ENCODE measurements around the gene JAZF1.

Gene JAZF1

DNA sequence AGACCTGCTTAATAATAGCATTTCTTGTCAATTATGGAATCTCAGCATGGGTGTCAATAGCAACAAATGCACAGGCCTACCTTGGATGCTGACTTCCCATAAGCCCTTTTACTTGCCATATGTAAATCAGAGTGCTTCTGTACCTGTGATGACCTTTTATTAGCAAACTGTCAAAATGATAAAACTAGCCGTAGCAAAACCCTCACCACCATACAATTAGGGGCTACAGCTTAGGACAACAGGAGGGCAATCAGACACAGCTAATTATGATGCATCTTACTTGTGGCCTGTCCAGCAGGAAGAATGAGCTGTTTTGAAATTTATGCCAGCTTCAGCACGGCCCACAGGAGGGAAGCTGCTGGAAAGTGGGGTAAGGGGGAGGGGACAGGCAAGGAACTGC, 239.1 kb downstream of the JAZF1 start:
- Histone ChIP-seq H3K4me3 (ENCODE audit: low read depth, low read length) (no peak overlapping the region), H3K79me2 (no peaks in the 10 kb centered on the region), H2AFZ (no peak overlapping the region), H3K4me2 (ENCODE audit: low read length) (no peak overlapping the region), H3K36me3 (ENCODE audit: control insufficient read depth, insufficient read depth, low read length) (no peaks in the 10 kb centered on the region), H3K4me1 (peaks cover 22% of the 10 kb centered on the region), H3K27ac (no peak overlapping the region), H3K9me3 (ENCODE audit: control insufficient read depth, low read length) (no peaks in the 10 kb centered on the region), H3K9ac (no peak overlapping the region), H3K27me3 (ENCODE audit: control insufficient read depth, insufficient read depth, low read length) (no peaks in the 10 kb centered on the region)
- TF ChIP-seq, protein P1, sequence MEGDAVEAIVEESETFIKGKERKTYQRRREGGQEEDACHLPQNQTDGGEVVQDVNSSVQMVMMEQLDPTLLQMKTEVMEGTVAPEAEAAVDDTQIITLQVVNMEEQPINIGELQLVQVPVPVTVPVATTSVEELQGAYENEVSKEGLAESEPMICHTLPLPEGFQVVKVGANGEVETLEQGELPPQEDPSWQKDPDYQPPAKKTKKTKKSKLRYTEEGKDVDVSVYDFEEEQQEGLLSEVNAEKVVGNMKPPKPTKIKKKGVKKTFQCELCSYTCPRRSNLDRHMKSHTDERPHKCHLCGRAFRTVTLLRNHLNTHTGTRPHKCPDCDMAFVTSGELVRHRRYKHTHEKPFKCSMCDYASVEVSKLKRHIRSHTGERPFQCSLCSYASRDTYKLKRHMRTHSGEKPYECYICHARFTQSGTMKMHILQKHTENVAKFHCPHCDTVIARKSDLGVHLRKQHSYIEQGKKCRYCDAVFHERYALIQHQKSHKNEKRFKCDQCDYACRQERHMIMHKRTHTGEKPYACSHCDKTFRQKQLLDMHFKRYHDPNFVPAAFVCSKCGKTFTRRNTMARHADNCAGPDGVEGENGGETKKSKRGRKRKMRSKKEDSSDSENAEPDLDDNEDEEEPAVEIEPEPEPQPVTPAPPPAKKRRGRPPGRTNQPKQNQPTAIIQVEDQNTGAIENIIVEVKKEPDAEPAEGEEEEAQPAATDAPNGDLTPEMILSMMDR (IDR thresholded peaks at IDR 0.05), result no peak

- no peak overlapping the region for H3K4me3 ChIP-seq (ENCODE audit: low read depth, low read length)
- no peaks in the 10 kb centered on the region for H3K79me2 ChIP-seq
- peak overlapping the region; percentile 51 for H3K27ac ChIP-seq
- no peaks in the 10 kb centered on the region for H3K9me3 ChIP-seq (ENCODE audit: control insufficient read depth, low read length)
- no peak overlapping the region for H3K9ac ChIP-seq
- no peaks in the 10 kb centered on the region for H3K27me3 ChIP-seq (ENCODE audit: control insufficient read depth, insufficient read depth, low read length)
- peak overlapping the region; percentile 11 for H3K4me2 ChIP-seq (ENCODE audit: low read length)
- H3K4me1 ChIP-seq, result peaks cover 22% of the 10 kb centered on the region
- TF ChIP-seq, protein P1 (IDR thresholded peaks at IDR 0.05), result no peak
- peak overlapping the region; percentile 34 for H2AFZ ChIP-seq
- no peaks in the 10 kb centered on the region for H3K36me3 ChIP-seq (ENCODE audit: control insufficient read depth, insufficient read depth, low read length)
Measured at GRCh38 chr7:27940341-27940740, 240.3 kb downstream of the JAZF1 start.

GRCh38 chr7:27939893-27940292, 240.7 kb downstream of the JAZF1 start:
- TF ChIP-seq, protein P1 (IDR thresholded peaks at IDR 0.05), result no peak
- Histone ChIP-seq H3K9me3 (ENCODE audit: control insufficient read depth, low read length) (no peaks in the 10 kb centered on the region), H3K9ac (no peak overlapping the region), H3K4me1 (peaks cover 22% of the 10 kb centered on the region), H3K36me3 (ENCODE audit: control insufficient read depth, insufficient read depth, low read length) (no peaks in the 10 kb centered on the region), H3K27ac (peak overlapping the region; percentile 51), H3K27me3 (ENCODE audit: control insufficient read depth, insufficient read depth, low read length) (no peaks in the 10 kb centered on the region), H3K4me2 (ENCODE audit: low read length) (peak overlapping the region; percentile 11), H3K4me3 (ENCODE audit: low read depth, low read length) (no peak overlapping the region), H2AFZ (peak overlapping the region; percentile 34), H3K79me2 (no peaks in the 10 kb centered on the region)

DNA sequence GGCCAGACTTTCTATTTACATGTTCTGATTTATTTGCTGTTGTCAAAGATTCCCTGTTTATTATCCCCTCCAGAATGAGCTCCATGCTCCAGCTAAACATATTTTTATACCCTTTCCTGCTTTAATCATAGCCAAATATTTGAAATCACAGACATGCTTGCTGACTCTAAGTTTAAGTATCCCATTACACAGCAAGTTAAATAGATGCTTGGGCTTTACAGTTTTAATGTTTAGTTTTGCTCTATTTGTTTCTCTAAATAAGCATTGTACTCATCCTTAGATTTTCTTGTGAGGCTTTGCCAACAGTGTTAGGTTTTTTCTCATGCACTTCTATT, 243.9 kb downstream of the JAZF1 start:
- no peak overlapping the region for H3K4me3 ChIP-seq (ENCODE audit: low read depth, low read length)
- H3K27ac ChIP-seq, result no peak overlapping the region
- TF ChIP-seq, protein P1 (IDR thresholded peaks at IDR 0.05), result no peak
- no peaks in the 10 kb centered on the region for H3K9me3 ChIP-seq (ENCODE audit: control insufficient read depth, low read length)
- no peaks in the 10 kb centered on the region for H3K79me2 ChIP-seq
- H3K9ac ChIP-seq, result no peak overlapping the region
- H3K27me3 ChIP-seq (ENCODE audit: control insufficient read depth, insufficient read depth, low read length), result no peaks in the 10 kb centered on the region
- H3K36me3 ChIP-seq (ENCODE audit: control insufficient read depth, insufficient read depth, low read length), result no peaks in the 10 kb centered on the region
- H3K4me2 ChIP-seq (ENCODE audit: low read length), result no peak overlapping the region
- H3K4me1 ChIP-seq, result peaks cover 22% of the 10 kb centered on the region
- no peak overlapping the region for H2AFZ ChIP-seq

DNA sequence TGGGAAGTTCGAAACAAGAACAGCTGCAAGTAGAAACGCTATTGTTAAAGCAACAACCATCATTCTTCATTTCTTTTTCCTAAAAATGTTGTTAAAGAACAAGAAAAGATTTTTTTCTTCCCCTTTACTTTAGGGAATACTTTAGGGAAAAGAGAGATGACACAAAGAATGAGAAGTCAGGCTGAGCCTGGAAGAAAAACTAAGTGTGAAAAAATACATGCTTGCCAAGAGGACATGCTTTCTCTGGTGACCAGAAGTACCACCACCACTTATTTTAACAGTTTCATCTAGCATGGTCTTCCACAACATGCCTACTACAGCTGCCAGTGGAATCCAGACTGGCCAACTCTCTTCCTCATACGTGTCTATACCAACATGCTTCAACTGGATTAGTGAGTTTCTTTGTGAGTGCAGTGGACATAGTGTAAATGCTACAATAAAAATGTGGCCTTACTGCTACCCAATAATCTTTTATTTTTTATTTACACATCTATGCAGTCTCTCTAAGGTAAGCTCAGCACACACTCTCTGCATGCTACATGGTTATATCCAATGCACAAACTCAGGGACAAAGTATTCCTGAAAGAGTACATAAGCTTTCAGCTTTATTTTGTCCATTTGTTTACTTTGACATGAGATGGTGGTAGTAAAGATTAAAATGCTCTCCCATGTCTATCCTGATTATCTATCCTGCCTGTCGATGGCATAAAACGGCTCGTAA, 244.4 kb downstream of the JAZF1 start:
- Histone ChIP-seq H3K27me3 (ENCODE audit: control insufficient read depth, insufficient read depth, low read length) (no peaks in the 10 kb centered on the region), H3K4me3 (ENCODE audit: low read depth, low read length) (no peak overlapping the region), H2AFZ (no peak overlapping the region), H3K79me2 (no peaks in the 10 kb centered on the region), H3K4me1 (peaks cover 22% of the 10 kb centered on the region), H3K9ac (no peak overlapping the region), H3K9me3 (ENCODE audit: control insufficient read depth, low read length) (no peaks in the 10 kb centered on the region), H3K4me2 (ENCODE audit: low read length) (no peak overlapping the region), H3K36me3 (ENCODE audit: control insufficient read depth, insufficient read depth, low read length) (no peaks in the 10 kb centered on the region), H3K27ac (no peak overlapping the region)
- TF ChIP-seq, protein P1 (IDR thresholded peaks at IDR 0.05), result no peak

Data from parathyroid adenoma (tissue), 2 donors.